Liver (tissue), 9 donors: ENCODE results near the gene PPP1R12A. TPM values are rescaled to one million over a fixed set of nuclear protein-coding genes. Genes with fewer than 3 reads are reported as not detected.

Experiments used
- DNase-seq: peaks from one replicate; pipeline ENCODE4 v3.0.0-alpha.2; 2017; ENCODE audit warnings: low spot score
- H3K27ac ChIP-seq, 2 donors: one replicate each; pipeline ENCODE4 v1.7.0; 2013; ENCODE audit warnings: inconsistent platforms in 2 of 2, low read length in 2 of 2, control low read depth in 1 of 2, low read depth in 1 of 2, mild to moderate bottlenecking in 1 of 2
- H3K27me3 ChIP-seq, 4 donors: one replicate each; pipeline versions ENCODE4 v1.6.1 to v1.7.0; 2013; ENCODE audit warnings: low read length in 3 of 4, inconsistent platforms in 1 of 4, mild to moderate bottlenecking in 1 of 4, moderate library complexity in 1 of 4; ENCODE audit not compliant: control insufficient read depth in 4 of 4, insufficient read depth in 4 of 4
- H3K36me3 ChIP-seq, 4 donors: one replicate each; pipeline versions ENCODE4 v1.6.1 to v1.7.0; 2013; ENCODE audit warnings: low read length in 3 of 4, mild to moderate bottlenecking in 3 of 4, low read depth in 1 of 4, moderate library complexity in 1 of 4; ENCODE audit not compliant: control insufficient read depth in 4 of 4, insufficient read depth in 3 of 4
- H3K4me1 ChIP-seq, 4 donors: one replicate each; pipeline versions ENCODE4 v1.6.1 to v1.7.0; 2013; ENCODE audit warnings: low read length in 3 of 4, mild to moderate bottlenecking in 3 of 4, moderate library complexity in 1 of 4; ENCODE audit not compliant: control insufficient read depth in 4 of 4, insufficient read depth in 4 of 4
- H3K4me3 ChIP-seq, 3 donors: one replicate each; pipeline versions ENCODE4 v1.6.1 to v1.7.0; 2013; ENCODE audit warnings: low read length in 3 of 3, control low read depth in 1 of 3, low read depth in 1 of 3, mild to moderate bottlenecking in 1 of 3
- H3K9ac ChIP-seq, 2 donors: one replicate each; pipeline ENCODE4 v1.7.0; 2013; ENCODE audit warnings: low read length in 2 of 2, mild to moderate bottlenecking in 2 of 2, moderate library complexity in 2 of 2, control low read depth in 1 of 2, low read depth in 1 of 2
- H3K9me3 ChIP-seq, 4 donors: one replicate each; pipeline versions ENCODE4 v1.6.1 to v1.7.0; 2013; ENCODE audit warnings: low read length in 3 of 4; ENCODE audit not compliant: control insufficient read depth in 4 of 4
- ATF3 ChIP-seq: IDR thresholded peaks from 2 replicates; pipeline ENCODE4 v1.6.1; 2016; ENCODE audit warnings: antibody characterized with exemption
- CTCF ChIP-seq: fragments of 150-350 bp; IDR thresholded peaks from 2 replicates; pipeline ENCODE4 v1.5.1; 2017; ENCODE audit warnings: improper control_type of control experiment, low read depth, low read length; ENCODE audit not compliant: missing input control
- FOXA2 ChIP-seq: IDR thresholded peaks from 2 replicates; pipeline ENCODE4 v1.6.1; 2016; ENCODE audit warnings: antibody characterized with exemption
- GABPA ChIP-seq, 2 donors: IDR thresholded peaks in 1 of 2; conservative IDR thresholded peaks in 1 of 2; 2 replicates each; pipeline ENCODE4 v1.6.1; 2016; ENCODE audit warnings: antibody characterized with exemption in 2 of 2, mild to moderate bottlenecking in 1 of 2, moderate library complexity in 1 of 2
- HNF4A ChIP-seq, 2 donors: conservative IDR thresholded peaks; 2 replicates each; pipeline ENCODE4 v1.6.1; 2016; ENCODE audit warnings: antibody characterized with exemption in 2 of 2, mild to moderate bottlenecking in 2 of 2
- HNF4G ChIP-seq: IDR thresholded peaks from 2 replicates; pipeline ENCODE4 v1.6.1; 2016; ENCODE audit warnings: antibody characterized with exemption
- JUND ChIP-seq, 2 donors: IDR thresholded peaks; 2 replicates each; pipeline ENCODE4 v1.6.1; 2016; ENCODE audit warnings: antibody characterized with exemption in 2 of 2
- MAX ChIP-seq: IDR thresholded peaks from 2 replicates; pipeline ENCODE4 v1.6.1; 2016; ENCODE audit warnings: antibody characterized with exemption
- RAD21 ChIP-seq, 2 donors: IDR thresholded peaks; 2 replicates each; pipeline ENCODE4 v1.6.1; 2016; ENCODE audit warnings: antibody characterized with exemption in 2 of 2, mild to moderate bottlenecking in 2 of 2
- REST ChIP-seq: IDR thresholded peaks from 2 replicates; pipeline ENCODE4 v1.6.1; 2016; ENCODE audit warnings: antibody characterized with exemption, mild to moderate bottlenecking
- SP1 ChIP-seq: IDR thresholded peaks from 2 replicates; pipeline ENCODE4 v1.6.1; 2018; ENCODE audit warnings: antibody characterized with exemption, mild to moderate bottlenecking
- TAF1 ChIP-seq: conservative IDR thresholded peaks from 2 replicates; pipeline ENCODE4 v1.6.1; 2016; ENCODE audit warnings: antibody characterized with exemption, mild to moderate bottlenecking
- YY1 ChIP-seq: IDR thresholded peaks from 2 replicates; pipeline ENCODE4 v1.6.1; 2016; ENCODE audit warnings: antibody characterized with exemption, mild to moderate bottlenecking
- ZBTB33 ChIP-seq: IDR thresholded peaks from 2 replicates; pipeline ENCODE4 v1.6.1; 2016; ENCODE audit warnings: antibody characterized with exemption
- WGBS: extraction: QIAGEN DNeasy Blood & Tissue Kit; methylation state at CpG from one replicate; pipeline ENCODE4 v1.1.7; 2013; 5-methylcytosine and 5-hydroxymethylcytosine counted together
- polyA plus RNA-seq, 2 donors: library from polyadenylated mRNA; stranded (reverse) in 1 of 2; unstranded in 1 of 2; fragments of 200-250 nt in 1 of 2; fragments of >200 nt in 1 of 2; fragmentation: Nextera tagmentation in 1 of 2; extraction: Ambion mirVana in 1 of 2; gene quantifications; one replicate each; pipeline versions ENCODE4 v1.2.1 to v1.2.3, GENCODE V29; 2013 to 2015
- total RNA-seq, 2 donors: library from RNA; depleted of rRNA; stranded (reverse); fragments of >200 nt; gene quantifications; one replicate each; pipeline ENCODE4 v1.2.3, GENCODE V29; 2014
- donor health status: healthy.
- donor health status: healthy.
- donor health status: healthy.
- donor health status: healthy.
- donor health status: healthy.

PPP1R12A gene
- total and polyA plus RNA-seq, 4 donors: 5.1 to 41.6 (median 27.8) TPM

GRCh38 chr12:79961411-79961810 is 26.5 kb upstream of the PPP1R12A start:
- no peak overlapping the region for H3K9ac ChIP-seq
- H3K4me1 ChIP-seq: no peaks in the 10 kb centered on the region
- no peaks in the 10 kb centered on the region for H3K9me3 ChIP-seq
- TF ChIP-seq CTCF: no peak
- TF ChIP-seq TAF1: no peak
- TF ChIP-seq GABPA (IDR thresholded peaks at IDR 0.05 in 1 of 2, conservative IDR thresholded peaks at IDR 0.05 in 1 of 2): no peak
- no peak for TF ChIP-seq REST
- TF ChIP-seq MAX: no peak
- no peak for TF ChIP-seq FOXA2
- no peak for TF ChIP-seq ZBTB33
- 84% methylated on average over 1 of the region's 1 CpG for WGBS
- no peaks in the 10 kb centered on the region for H3K36me3 ChIP-seq
- H3K27ac ChIP-seq: no peak overlapping the region
- no peak for DNase-seq
- no peak overlapping the region for H3K4me3 ChIP-seq
- H3K27me3 ChIP-seq: no peaks in the 10 kb centered on the region

- Histone ChIP-seq H3K9ac (no peak overlapping the region), H3K27ac (no peak overlapping the region), H3K4me3 (no peak overlapping the region), H3K4me1 (no peaks in the 10 kb centered on the region), H3K27me3 (no peaks in the 10 kb centered on the region), H3K9me3 (peaks cover 0 to 3% (median 0%) of the 10 kb centered on the region in 4 donors), H3K36me3 (no peaks in the 10 kb centered on the region)
- DNase-seq: no peak
- WGBS: 79% methylated on average over 4 of the region's 4 CpGs
- no peak for TF ChIP-seq ZBTB33
- TF ChIP-seq REST: no peak
- TF ChIP-seq RAD21 (IDR thresholded peaks at IDR 0.05): no peak
- no peak for TF ChIP-seq TAF1
- TF ChIP-seq ATF3: no peak
- TF ChIP-seq HNF4A (conservative IDR thresholded peaks at IDR 0.05): no peak
- no peak for TF ChIP-seq GABPA (IDR thresholded peaks at IDR 0.05 in 1 of 2, conservative IDR thresholded peaks at IDR 0.05 in 1 of 2)
- TF ChIP-seq SP1: no peak
- TF ChIP-seq HNF4G: no peak
- TF ChIP-seq CTCF: no peak
- no peak for TF ChIP-seq YY1
- no peak for TF ChIP-seq FOXA2
- TF ChIP-seq MAX: no peak
- no peak for TF ChIP-seq JUND (IDR thresholded peaks at IDR 0.05)
These were observed 24.6 kb upstream of the PPP1R12A start for GRCh38 chr12:79959484-79959883.
